ENCODE data around the gene ZBED6. TPM values are rescaled to one million over a fixed set of nuclear protein-coding genes. Genes with fewer than 3 reads are reported as not detected.

Gene ZBED6
- total and polyA plus RNA-seq, 2 donors (not counting 1 experiment from before 2014, with no cell fraction given): 2.8 to 40.0 TPM

DNA sequence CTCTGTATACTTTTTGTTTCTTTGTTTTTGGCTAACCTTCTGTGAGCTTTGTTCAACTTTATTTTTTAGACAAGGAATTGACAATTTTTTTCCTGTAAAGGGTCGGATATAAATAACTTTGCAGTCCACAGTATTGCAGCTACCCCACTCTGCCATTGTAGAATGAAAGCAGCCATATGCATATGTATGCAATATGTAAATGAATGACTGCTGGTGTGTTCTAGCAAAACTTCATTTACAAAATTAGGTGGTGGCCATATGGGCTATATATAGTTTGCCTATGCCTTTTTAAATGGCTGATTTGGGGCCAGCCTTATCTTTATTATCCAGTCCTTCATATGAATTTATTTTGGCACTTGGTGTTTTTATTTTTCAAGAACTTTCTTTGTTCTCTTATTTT is 48.0 kb downstream of the ZBED6 start:
- Histone ChIP-seq H3K79me2 (ENCODE audit: control insufficient read depth, insufficient read depth, low read length) (no peaks in the 10 kb centered on the region), H3K4me1 (ENCODE audit: control insufficient read depth in 2 of 2, insufficient read depth in 2 of 2, low read length in 2 of 2) (no peaks in the 10 kb centered on the region), H3K36me3 (replicated peaks in 1 of 2; ENCODE audit: control extremely low read depth in 1 of 2, control insufficient read depth in 1 of 2, extremely low read depth in 1 of 2, insufficient read depth in 2 of 2, low read length in 1 of 2) (peaks cover 11 to 59% of the 10 kb centered on the region in 2 experiments), H3K27me3 (replicated peaks in 1 of 4; ENCODE audit: control extremely low read depth in 1 of 4, control insufficient read depth in 3 of 4, insufficient read depth in 4 of 4, low read length in 3 of 4) (no peaks in the 10 kb centered on the region), H3K27ac (ENCODE audit: low read length in 2 of 2) (no peak overlapping the region), H2AFZ (ENCODE audit: insufficient read depth, low read depth, low read length, poor library complexity, severe bottlenecking) (no peak overlapping the region), H4K20me1 (ENCODE audit: control insufficient read depth, insufficient read depth, low read length, poor library complexity, severe bottlenecking) (no peaks in the 10 kb centered on the region), H3K4me2 (replicated peaks; ENCODE audit: low read depth, low read length, poor library complexity, severe bottlenecking) (no peak overlapping the region), H3K9me3 (ENCODE audit: control extremely low read depth in 1 of 3, control insufficient read depth in 2 of 3, insufficient read depth in 1 of 3, low read length in 2 of 3) (peaks cover 0 to 6% (median 1%) of the 10 kb centered on the region in 3 donors), H3K4me3 (ENCODE audit: control extremely low read depth in 1 of 5, extremely low read depth in 1 of 5, insufficient read depth in 1 of 5, low read depth in 2 of 5, low read length in 4 of 5) (no peak overlapping the region), H3K9ac (ENCODE audit: low read length) (no peak overlapping the region)
- DNase-seq (no peak), ATAC-seq (ENCODE audit: low read depth) (no peak)
- Mint-ChIP-seq H3K27ac (no peak overlapping the region), H3K27me3 (no peaks in the 10 kb centered on the region), H3K4me1 (no peaks in the 10 kb centered on the region), H3K9me3 (ENCODE audit: insufficient read depth) (no peaks in the 10 kb centered on the region), H3K4me3 (no peak overlapping the region)
- WGBS (ENCODE audit: insufficient coverage): no CpG with 5 or more reads among the region's 1 CpG
- intact Hi-C loops (cut with micrococcal nuclease): no loop called here
- ChIA-PET CTCF (no interaction called here), POLR2A (no interaction called here)
- no peak for TF ChIP-seq CTCF (IDR thresholded peaks at IDR 0.05)
- no peak for TF ChIP-seq EZH2 (IDR thresholded peaks at IDR 0.05; ENCODE audit: borderline replicate concordance, insufficient read depth, low read depth, low read length, poor library complexity, severe bottlenecking)

Small RNA genes within 50 kb of the gene (small RNA-seq; reads per million reads assigned to genes)
- 1.3 reads per million for gene ZC3H11A (ENCODE audit: insufficient read length, low read depth, low replicate concordance)

Other genes starting within 250 kb of the ZBED6 start
- gene ATP2B4, start 168.8 kb upstream of the ZBED6 start, total RNA-seq: 15.3 and 17.0 TPM in 2 replicates
- gene ATP2B4, start 168.8 kb upstream of the ZBED6 start, polyA plus RNA-seq: 4.3 and 6.0 TPM in 2 replicates
- 20.5 and 23.5 TPM in 2 replicates for gene LAX1, start 30.4 kb upstream of the ZBED6 start, total RNA-seq
- 7.9 and 11.3 TPM in 2 replicates for gene LAX1, start 30.4 kb upstream of the ZBED6 start, polyA plus RNA-seq
- 117 and 130 TPM in 2 replicates for gene ZC3H11A, start within 50 bp of the ZBED6 start, total RNA-seq
- gene ZC3H11A, start within 50 bp of the ZBED6 start, polyA plus RNA-seq: 72.1 and 90.2 TPM in 2 replicates
- gene SNRPE, start 66.0 kb downstream of the ZBED6 start, total RNA-seq: 56.0 and 80.8 TPM in 2 replicates
- gene SNRPE, start 66.0 kb downstream of the ZBED6 start, polyA plus RNA-seq: 76.9 and 99.3 TPM in 2 replicates